NCI-H2081 (cell line): ENCODE data around the gene TRAPPC10.

Experiments
- DNase-seq, 2 experiments: peaks; one replicate each; lab custom pipeline; 2025; lab: John Stamatoyannopoulos, UW

Gene TRAPPC10, protein sequence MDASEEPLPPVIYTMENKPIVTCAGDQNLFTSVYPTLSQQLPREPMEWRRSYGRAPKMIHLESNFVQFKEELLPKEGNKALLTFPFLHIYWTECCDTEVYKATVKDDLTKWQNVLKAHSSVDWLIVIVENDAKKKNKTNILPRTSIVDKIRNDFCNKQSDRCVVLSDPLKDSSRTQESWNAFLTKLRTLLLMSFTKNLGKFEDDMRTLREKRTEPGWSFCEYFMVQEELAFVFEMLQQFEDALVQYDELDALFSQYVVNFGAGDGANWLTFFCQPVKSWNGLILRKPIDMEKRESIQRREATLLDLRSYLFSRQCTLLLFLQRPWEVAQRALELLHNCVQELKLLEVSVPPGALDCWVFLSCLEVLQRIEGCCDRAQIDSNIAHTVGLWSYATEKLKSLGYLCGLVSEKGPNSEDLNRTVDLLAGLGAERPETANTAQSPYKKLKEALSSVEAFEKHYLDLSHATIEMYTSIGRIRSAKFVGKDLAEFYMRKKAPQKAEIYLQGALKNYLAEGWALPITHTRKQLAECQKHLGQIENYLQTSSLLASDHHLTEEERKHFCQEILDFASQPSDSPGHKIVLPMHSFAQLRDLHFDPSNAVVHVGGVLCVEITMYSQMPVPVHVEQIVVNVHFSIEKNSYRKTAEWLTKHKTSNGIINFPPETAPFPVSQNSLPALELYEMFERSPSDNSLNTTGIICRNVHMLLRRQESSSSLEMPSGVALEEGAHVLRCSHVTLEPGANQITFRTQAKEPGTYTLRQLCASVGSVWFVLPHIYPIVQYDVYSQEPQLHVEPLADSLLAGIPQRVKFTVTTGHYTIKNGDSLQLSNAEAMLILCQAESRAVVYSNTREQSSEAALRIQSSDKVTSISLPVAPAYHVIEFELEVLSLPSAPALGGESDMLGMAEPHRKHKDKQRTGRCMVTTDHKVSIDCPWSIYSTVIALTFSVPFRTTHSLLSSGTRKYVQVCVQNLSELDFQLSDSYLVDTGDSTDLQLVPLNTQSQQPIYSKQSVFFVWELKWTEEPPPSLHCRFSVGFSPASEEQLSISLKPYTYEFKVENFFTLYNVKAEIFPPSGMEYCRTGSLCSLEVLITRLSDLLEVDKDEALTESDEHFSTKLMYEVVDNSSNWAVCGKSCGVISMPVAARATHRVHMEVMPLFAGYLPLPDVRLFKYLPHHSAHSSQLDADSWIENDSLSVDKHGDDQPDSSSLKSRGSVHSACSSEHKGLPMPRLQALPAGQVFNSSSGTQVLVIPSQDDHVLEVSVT

GRCh38 chr21:44011579-44012473 is at the start of gene TRAPPC10:
TRAPPC10 (plus strand) TSS chr21:44012309; CDS start chr21:44012494, 185 bp downstream.
- peak; percentile 83 to 84 for DNase-seq

GRCh38 chr21:43965911-43966585 is 46.1 kb upstream of the TRAPPC10 start:
- DNase-seq: no peak

DNA sequence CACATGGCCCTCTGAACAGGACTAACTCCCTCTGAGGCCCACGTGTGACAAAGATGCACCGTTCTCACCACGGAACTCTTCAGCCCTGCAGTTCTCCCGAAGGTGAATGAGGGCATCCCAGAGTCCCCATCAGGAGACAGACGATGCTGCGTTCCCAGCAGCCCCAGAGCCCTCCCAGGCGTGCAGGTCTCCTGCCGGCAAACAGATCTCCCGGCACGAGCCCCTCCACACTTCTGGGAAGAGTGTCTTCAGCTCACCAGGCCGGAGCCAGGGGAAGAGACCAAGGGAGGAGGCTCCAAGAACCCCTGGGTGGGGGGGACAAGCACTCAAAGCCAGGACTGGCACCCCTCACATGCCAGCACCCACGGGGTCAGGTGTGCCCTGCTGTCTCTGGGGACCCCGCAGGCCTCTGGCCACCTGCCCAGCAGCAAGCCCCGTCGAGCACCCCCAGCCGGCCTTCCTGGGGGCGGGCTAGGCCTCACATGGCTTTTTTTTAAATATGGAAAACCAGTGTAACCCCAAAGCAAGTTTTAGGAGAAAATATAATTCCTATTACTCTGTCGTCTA is 45.1 kb upstream of the TRAPPC10 start:
- no peak for DNase-seq

GRCh38 chr21:43967981-43968380 is 44.1 kb upstream of the TRAPPC10 start:
- no peak for DNase-seq

GRCh38 chr21:43968410-43969114 is 43.5 kb upstream of the TRAPPC10 start:
- no peak for DNase-seq

DNA sequence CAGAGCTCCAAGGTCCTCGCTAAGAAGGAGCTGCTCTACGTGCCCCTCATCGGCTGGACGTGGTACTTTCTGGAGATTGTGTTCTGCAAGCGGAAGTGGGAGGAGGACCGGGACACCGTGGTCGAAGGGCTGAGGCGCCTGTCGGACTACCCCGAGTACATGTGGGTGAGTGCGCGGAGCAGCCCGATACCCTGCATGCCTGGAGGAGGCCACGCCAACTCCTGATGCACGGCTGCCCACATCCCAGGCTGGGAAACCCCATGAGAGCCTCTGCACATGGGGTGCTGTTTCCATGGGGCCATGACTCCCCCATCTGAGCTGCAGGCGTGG is 43.0 kb upstream of the TRAPPC10 start:
- DNase-seq: no peak

DNA sequence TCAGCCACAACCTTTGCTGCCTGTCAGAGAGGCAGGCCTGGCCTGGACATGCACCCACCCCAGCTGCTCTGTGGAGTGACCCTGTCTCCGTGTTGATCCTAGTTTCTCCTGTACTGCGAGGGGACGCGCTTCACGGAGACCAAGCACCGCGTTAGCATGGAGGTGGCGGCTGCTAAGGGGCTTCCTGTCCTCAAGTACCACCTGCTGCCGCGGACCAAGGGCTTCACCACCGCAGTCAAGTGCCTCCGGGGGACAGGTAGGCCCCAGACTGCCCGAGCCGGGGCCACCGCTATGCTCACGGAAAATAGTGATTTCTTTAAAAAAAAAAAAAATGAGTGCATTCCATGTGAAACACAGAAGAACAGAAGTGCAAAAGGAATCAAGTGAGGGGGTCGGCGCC is 41.6 kb upstream of the TRAPPC10 start:
- no peak for DNase-seq

GRCh38 chr21:43971201-43971991 is 40.7 kb upstream of the TRAPPC10 start:
- DNase-seq: no peak

DNA sequence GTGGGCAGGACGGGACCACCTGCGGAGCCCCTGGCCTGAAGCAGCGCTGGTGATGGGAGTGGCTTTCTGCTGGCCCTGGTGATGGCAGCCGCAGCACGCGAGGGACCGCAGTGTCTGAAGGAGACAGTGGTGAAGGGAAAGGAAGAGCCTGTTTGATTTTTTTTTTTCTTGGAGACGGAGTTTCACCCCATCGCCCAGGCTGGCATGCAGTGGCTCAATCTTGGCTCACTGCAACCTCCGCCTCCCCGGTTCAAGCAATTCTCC is 40.2 kb upstream of the TRAPPC10 start:
- DNase-seq: no peak

DNA sequence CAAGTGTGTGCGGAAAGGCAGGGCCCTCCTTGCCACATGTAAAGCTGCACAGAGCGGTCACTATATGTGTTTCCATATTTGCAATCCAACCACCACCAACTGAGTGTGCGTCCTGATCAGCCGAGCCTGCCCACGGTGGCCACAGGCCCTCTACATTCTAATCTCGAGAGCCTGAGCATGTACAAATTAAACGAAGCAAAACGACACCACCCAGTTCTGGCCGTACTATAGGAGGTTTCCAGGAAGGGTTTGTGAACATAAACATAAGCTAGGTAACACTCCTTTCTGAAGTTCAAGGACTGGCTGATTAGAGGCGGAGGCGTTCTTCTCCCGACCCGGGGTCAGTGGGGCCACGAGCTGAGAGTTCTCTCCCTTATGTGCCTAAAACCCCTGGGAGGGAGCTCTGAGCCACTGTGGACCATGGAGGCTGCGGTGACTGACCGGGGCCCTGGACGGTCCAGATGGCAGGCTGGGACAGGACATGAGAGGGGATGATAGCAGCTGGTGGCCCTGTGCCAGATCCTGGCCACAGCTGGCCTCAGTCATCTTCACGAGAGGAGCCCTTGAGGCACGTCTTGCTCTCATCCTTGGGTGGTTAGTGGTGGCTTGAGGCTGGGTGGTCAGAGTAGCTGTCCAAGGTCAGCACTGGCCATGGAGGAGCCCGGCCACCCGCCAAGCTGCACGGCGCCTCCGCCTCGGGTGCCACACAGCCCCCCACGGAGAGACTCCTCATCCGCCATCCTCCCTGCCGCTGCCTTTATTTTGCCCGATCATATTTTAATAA is 39.1 kb upstream of the TRAPPC10 start:
- DNase-seq: no peak

- DNase-seq: no peak
Observed at GRCh38 chr21:43973634-43973955, 38.5 kb upstream of the TRAPPC10 start.

- no peak for DNase-seq
Observed at GRCh38 chr21:43974791-43975468, 37.2 kb upstream of the TRAPPC10 start.

GRCh38 chr21:43975469-43976098 is 36.5 kb upstream of the TRAPPC10 start:
- DNase-seq: peak; percentile 41 to 61

GRCh38 chr21:43976661-43977060 is 35.4 kb upstream of the TRAPPC10 start:
- DNase-seq: no peak

GRCh38 chr21:43978060-43978459 is 34.0 kb upstream of the TRAPPC10 start:
- DNase-seq: no peak

DNA sequence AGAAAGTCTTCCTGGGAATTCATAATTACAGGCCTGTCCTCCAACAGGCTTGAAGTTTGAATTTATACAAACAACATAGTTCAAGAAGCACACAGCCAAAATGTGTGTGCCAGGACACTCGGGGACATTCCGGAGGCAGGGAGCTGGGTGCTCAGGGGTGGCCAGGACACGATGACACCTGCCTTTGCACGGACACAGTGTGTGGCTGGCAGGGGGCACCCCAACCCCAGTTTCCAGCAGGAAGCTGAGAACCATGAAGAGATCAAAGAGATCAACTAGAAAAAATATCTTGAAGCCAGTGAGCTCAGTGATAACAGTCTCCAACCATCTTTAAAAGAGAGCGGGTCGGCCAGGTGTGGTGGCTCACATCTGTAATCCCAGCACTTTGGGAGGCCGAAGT is 32.5 kb upstream of the TRAPPC10 start:
- no peak for DNase-seq

DNA sequence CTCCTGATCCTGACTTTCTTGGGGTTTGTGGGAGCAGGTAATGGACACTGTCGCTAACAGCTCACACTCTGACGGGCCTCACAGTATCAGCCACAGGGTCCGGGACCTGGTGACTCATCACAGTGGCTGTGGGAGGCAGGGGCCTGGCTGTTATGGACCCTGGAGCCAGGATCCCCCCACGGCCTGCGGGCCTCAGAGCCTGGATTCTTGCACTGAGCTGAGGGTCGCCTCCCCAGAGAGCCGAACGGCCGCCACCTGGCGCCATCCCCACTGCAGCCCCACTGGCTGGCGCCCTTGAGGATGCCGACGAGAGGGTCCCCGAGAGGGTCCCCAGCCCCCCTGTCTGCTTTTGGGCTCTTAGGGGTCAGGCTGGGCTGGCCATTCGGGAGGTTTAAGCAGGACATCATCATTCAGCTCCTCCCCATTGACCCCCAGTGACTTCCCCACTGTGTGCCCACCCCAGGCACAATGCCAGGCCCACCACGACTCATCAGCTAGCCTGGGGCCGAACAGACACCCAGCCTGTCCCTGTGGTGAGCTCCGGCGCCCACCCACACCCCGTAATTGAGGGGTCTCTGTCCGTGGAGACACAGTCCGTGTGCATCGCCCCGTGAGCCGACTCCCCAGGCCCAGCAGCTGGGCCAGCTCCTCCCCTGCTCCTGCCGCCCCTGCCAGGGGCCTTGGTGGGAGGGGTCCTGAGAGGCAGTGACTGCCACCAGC is 30.8 kb upstream of the TRAPPC10 start:
- DNase-seq: no peak
